Activated CD4-positive, alpha-beta T cell treated with anti-CD3 and anti-CD28 coated beads for 1 hour (primary cell): Measurements from ENCODE around the gene CDC25A.

Experiments used
- DNase-seq: peaks from one replicate; pipeline ENCODE4 v3.0.0-alpha.2; 2020

CDC25A gene

GRCh38 chr3:48194446-48195071 is 6.3 kb upstream of the CDC25A start:
- no peak for DNase-seq

GRCh38 chr3:48190911-48191310 is 2.7 kb upstream of the CDC25A start:
- DNase-seq, result no peak

- DNase-seq, result no peak
Observed at GRCh38 chr3:48189321-48189720, 1.1 kb upstream of the CDC25A start.

GRCh38 chr3:48187579-48188265 is 495 bp downstream of the CDC25A start:
- DNase-seq, result no peak

GRCh38 chr3:48187301-48187578 is 977 bp downstream of the CDC25A start:
- no peak for DNase-seq

GRCh38 chr3:48186631-48187300 is 1.5 kb downstream of the CDC25A start:
- no peak for DNase-seq

- DNase-seq, result no peak
Observed at GRCh38 chr3:48185129-48185528, 3.1 kb downstream of the CDC25A start.

- DNase-seq, result no peak
Observed at GRCh38 chr3:48184299-48184698, 3.9 kb downstream of the CDC25A start.

GRCh38 chr3:48180531-48181253 is 7.5 kb downstream of the CDC25A start:
- no peak for DNase-seq

GRCh38 chr3:48180021-48180420 is 8.2 kb downstream of the CDC25A start:
- no peak for DNase-seq

GRCh38 chr3:48178072-48178471 is 10.1 kb downstream of the CDC25A start:
- DNase-seq, result no peak

GRCh38 chr3:48157950-48158376 is 30.3 kb downstream of the CDC25A start:
- DNase-seq, result peak; percentile 11

GRCh38 chr3:48157202-48157840 is 30.9 kb downstream of the CDC25A start:
- no peak for DNase-seq

GRCh38 chr3:48156163-48156562 is 32.1 kb downstream of the CDC25A start:
- no peak for DNase-seq

GRCh38 chr3:48155122-48155521 is 33.1 kb downstream of the CDC25A start:
- no peak for DNase-seq

GRCh38 chr3:48151807-48152427 is 36.3 kb downstream of the CDC25A start:
- DNase-seq, result no peak

- DNase-seq, result peak; percentile 29
Observed at GRCh38 chr3:48151058-48151806, 37.0 kb downstream of the CDC25A start.

GRCh38 chr3:48143992-48144391 is 44.2 kb downstream of the CDC25A start:
- no peak for DNase-seq

GRCh38 chr3:48143567-48143966 is 44.6 kb downstream of the CDC25A start:
- DNase-seq, result no peak

- no peak for DNase-seq
Observed at GRCh38 chr3:48142316-48142870, 45.8 kb downstream of the CDC25A start.

GRCh38 chr3:48141604-48142137 is 46.5 kb downstream of the CDC25A start:
- no peak for DNase-seq
